ENCODE data around the gene CRKL.

DNA sequence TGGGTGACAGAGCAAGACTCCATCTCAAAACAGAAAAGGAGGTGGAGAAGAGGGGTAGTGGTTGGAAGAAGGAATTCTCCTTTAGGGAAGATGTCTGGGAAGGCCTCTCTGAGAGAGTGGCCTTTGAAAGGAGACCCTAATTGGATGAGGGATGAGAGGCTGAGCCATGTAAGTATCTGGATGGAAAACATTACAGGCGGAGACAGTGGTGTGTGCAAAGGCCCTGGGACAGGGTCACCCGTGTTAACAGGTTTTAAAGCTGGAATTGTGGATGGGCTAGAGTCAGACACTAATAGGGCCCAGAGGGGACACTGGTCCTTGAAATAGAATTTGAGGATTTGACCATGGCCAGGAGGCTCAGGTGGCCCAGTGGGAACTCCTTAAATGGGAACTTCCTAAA, 48.0 kb upstream of the CRKL start:
- TF ChIP-seq, protein P1, sequence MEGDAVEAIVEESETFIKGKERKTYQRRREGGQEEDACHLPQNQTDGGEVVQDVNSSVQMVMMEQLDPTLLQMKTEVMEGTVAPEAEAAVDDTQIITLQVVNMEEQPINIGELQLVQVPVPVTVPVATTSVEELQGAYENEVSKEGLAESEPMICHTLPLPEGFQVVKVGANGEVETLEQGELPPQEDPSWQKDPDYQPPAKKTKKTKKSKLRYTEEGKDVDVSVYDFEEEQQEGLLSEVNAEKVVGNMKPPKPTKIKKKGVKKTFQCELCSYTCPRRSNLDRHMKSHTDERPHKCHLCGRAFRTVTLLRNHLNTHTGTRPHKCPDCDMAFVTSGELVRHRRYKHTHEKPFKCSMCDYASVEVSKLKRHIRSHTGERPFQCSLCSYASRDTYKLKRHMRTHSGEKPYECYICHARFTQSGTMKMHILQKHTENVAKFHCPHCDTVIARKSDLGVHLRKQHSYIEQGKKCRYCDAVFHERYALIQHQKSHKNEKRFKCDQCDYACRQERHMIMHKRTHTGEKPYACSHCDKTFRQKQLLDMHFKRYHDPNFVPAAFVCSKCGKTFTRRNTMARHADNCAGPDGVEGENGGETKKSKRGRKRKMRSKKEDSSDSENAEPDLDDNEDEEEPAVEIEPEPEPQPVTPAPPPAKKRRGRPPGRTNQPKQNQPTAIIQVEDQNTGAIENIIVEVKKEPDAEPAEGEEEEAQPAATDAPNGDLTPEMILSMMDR (conservative IDR thresholded peaks at IDR 0.05; ENCODE audit: low read length): no peak
- TF ChIP-seq EZH2phosphoT487 (IDR thresholded peaks at IDR 0.05; ENCODE audit: borderline replicate concordance, low read depth, low read length): no peak
